LHCN-M2 (cell line): ENCODE data around the gene RHD. TPM values are rescaled to one million over a fixed set of nuclear protein-coding genes. Genes with fewer than 3 reads are reported as not detected.
"Not testable (repeated sequence)": the region's sequence is repeated elsewhere in the genome, so short reads cannot be mapped to it uniquely, and the experiment has no call there.

ENCODE experiments used
- DNase-seq: peaks from one replicate; pipeline ENCODE4 v3.0.0-alpha.2; 2012; ENCODE audit warnings: low read depth
- polyA plus RNA-seq: library from polyadenylated mRNA; unstranded; fragments of >200 nt; gene quantifications from one replicate; pipeline ENCODE4 v1.2.1, GENCODE V29; 2012; ENCODE audit warnings: missing spikeins
- total RNA-seq: library from RNA; depleted of rRNA; stranded (reverse); fragments of >200 nt; gene quantifications from 2 replicates; pipeline ENCODE4 v1.2.3, GENCODE V29; 2014; rRNA removed

Gene RHD
- total RNA-seq, result not detected in 2 replicates
- polyA plus RNA-seq, result not detected

DNA sequence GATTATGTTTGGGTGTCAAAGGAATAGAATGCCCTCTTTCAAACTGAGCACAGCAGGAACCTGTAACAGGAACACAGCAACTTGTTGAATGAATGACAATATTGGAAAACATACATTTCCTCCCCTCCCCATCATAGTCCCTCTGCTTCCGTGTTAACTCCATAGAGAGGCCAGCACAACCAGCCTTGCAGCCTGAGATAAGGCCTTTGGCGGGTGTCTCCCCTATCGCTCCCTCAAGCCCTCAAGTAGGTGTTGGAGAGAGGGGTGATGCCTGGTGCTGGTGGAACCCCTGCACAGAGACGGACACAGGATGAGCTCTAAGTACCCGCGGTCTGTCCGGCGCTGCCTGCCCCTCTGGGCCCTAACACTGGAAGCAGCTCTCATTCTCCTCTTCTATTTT is at the start of gene RHD:
Gene RHD (plus strand): TSS at position 272 of the 400 bp plus-strand sequence. CDS start 39 bp downstream, at position 311.
- not testable (repeated sequence) for DNase-seq

DNA sequence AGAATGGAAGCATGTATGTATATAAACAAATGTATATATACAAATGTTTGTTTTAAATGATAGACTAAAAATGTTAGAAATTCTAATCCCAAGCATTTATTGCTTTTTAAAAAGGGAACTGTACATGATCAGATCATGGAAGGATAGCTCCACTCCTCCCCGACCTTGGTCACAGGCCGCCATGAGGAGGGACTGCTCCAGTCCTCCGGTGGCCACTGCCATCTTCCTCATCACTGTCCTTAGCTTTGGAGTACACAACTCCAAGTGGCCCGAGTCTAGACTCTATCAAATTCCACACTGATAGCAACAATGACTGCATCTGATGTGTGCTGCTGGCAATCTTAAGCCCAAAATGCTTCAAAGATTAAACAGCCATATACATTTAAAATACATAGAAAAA is 49.7 kb upstream of the RHD start:
- DNase-seq, result no peak

DNA sequence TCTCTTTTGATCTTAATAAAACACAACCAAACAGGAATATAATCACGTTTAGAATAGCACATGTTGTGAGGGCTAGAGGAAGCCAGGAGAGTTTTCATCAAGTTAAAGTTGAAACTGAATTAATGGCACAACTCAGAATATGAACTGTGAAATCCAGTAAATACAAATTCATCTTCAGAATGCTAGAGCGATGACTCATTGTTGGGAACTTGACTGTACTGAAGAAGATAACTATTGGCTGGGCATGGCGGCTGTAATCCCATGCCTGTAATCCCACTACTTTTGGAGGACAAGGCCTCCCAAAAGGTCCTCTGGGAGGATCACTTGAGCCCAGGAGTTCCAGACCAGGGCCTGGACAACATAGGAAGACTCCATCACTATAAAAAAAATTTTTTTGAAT is 48.8 kb upstream of the RHD start:
- peak; percentile 45 for DNase-seq

DNA sequence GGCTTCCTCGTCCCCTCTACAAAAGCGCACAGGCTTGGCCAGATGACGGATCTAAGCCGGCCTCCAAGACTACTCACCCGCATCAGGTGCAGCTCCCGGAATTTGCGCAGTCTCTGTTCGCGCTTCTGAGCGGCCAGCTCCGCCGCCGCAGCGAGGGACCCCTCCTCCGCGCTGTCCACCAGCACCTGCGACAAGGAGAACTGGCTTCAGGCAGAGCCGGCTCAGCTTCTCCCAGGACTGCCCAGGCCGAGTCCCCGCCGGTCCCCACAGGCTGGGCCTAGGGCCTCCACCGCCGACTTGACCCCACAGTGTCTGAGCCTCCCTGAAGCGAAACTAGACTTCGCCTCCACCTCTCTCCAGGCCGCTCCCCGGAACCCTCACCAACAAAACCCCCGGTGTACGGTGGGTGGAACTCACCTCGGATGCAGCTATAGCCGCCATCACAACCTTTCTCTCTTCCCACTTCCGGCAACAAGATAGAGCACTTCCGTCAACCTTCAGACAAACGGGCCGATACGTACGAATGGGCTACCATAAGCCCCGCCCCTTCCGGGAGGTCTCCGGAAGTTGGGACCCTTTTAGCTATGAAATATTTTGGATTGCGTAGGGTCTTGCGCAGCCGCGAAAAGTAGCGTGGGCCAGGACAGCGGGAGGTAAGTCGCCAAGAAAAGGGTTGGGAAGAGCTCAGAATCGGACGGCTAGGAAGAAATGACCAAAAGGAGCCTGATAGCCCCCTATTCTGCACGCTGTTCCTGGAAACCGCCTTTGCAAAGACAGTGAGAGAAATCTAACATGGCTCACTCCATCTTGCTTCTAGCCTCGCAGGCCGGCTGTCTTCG is 40.1 kb upstream of the RHD start, which contains the start of gene SYF2:
Gene SYF2 (minus strand): TSS at position 476 of the 839 bp plus-strand sequence. CDS start 35 bp downstream, at position 441.
- DNase-seq, result peak; percentile 91

DNA sequence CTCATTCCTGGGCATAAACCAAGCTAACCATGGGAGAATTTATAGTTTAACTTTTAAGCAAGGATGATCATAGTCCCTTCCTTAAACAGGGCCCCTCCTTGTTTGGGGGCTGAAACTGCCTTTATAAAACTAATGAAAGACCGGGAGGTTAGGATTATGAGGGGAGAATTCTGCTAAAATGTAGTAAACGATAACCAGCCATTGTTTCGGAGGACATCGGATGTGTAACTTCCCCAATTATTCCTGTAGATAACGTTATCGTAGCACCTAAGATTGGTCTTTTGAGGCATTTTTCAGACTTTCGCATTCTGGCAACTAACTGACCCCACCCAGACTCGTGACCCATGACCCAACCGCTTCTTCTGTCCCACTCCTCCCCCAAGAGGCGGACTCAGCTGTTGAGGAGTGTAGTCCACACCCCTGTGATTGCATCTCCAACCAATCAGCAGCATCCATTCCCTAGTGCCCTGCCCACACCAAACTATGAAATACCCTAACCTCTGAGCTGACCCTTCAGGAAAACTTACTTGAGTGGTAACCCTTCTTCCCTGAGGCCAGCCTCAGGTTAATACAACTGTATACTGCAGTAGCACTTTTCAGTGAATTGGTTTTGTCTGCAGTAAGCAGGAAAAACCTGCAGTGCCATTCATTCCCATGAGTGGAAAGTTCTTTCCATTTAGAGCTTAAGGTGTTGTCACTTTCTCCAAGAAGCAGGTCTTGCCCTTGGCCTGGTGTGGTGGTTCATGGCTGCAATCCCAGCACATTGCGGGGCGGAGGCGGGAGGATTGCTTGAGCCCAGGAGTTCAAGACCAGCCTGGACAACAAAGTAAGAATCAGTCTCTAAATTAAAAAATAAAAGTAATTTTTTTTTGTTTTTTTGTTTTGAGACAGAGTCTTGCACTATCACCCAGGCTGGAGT is 39.2 kb upstream of the RHD start:
- DNase-seq, result peak; percentile 93

DNA sequence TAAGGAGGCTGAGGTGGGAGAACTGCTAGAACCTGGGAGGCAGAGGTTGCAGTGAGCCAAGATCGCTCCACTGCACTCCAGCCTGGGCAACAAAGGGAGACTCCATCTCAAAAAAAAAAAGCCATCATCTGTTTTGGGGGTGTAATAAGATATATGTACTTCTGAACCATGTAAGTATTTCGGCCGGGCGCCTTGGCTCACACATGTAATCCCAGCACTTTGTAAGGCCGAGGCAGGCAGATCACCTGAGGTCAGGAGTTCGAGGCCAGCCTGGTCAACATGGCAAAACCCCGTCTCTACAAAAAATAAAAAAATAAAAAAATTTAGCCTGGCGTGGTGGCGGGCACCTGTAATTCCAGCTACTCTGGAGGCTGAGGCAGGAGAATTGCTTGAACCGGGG is 36.9 kb upstream of the RHD start:
- not testable (repeated sequence) for DNase-seq

DNA sequence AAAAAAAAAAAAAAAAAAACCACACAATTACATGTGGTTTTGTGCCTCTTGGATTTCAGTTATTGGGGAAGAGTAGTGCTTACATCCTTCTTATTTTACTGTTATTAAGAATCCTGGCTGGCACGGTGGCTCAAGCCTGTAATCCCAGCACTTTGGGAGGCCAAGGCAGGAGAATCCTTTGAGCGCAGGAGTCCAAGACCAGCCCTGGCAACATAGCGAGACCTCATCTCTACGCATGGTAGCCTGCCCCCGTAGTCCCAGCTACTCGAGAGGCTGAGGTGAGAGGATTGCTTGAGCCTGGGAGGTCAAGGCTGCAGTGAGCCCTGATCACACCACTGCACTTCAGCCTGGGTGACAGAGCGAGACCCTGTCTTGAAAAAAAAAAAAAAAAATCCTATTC is 36.0 kb upstream of the RHD start:
- DNase-seq, result not testable (repeated sequence)

DNA sequence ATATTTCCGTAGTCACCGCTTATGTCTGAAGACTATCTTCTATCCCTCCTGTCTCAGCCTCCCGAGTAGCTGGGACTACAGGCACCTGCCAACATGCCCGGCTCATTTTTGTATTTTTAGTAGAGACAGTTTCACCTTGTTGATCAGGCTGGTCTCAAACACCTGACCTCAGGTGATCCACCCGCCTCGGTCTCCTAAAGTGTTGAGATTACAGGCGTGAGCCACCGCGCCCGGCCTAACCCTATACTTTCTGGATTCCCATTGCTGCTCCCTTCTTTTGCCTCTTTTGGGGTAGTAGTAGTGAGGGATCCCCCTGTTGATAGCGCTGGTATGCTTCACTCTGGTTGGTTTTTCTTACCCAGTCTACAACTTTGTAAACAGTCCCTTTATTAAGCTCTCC is 34.3 kb upstream of the RHD start:
- no peak for DNase-seq

DNA sequence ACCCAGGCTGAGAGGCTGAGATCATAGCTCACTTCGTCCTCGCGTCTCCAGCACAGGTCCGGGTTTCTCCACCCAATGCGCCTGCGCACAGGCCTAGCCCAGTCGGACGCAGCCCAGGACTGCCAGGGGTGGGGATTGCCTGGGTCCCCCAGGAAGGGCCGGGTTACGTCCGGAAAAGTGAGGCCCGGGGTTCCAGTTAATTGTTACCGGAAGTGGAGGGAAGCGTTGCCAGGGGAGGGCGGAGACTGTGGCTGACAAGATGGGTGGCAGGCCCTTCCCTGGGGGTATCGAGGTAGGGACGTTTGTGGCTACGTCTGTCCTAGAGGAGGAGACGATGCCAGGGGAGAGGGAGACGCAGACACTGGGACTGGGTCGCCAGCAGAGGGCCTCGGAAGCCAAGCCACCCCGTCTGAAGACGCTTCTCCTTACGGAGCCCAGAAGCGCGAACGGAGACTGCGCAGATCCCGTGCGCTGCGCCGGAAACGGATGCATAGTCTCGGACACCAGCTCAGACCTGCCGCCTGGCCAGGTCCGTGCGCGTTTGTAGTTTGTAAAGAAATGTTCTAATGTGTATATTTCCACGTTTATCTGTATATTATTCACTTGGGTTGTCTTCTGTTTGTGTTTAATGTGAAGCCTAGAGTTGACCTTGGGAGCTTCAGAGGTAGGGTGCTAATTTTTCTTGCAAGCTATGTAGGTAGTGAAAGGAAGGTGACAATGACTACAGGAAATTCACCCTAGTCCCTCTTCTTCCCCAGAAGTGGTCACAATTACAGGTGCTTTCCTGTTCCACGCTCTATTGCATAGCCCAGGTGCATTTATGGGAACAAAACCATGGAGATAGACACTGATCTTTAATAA is 32.4 kb upstream of the RHD start:
- DNase-seq, result peak; percentile 90

DNA sequence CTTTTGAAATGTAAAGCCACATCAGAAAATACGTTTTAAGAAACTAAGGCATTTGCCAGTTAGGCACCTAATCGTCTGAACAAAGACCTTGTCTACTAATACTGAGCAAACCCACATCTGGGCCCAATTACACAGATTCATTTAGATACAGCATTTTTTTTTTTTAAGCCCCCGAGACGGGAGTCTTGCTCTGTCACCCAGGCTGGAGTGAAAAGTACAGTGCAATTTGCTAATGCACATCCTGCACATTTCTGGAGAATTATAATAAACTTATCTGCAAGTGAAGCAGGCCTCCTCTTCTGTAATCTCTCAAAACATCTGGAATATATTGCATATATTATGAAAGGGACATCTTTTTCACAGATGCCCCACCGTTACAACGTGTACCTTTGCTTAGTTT is 28.4 kb upstream of the RHD start:
- DNase-seq, result no peak

DNA sequence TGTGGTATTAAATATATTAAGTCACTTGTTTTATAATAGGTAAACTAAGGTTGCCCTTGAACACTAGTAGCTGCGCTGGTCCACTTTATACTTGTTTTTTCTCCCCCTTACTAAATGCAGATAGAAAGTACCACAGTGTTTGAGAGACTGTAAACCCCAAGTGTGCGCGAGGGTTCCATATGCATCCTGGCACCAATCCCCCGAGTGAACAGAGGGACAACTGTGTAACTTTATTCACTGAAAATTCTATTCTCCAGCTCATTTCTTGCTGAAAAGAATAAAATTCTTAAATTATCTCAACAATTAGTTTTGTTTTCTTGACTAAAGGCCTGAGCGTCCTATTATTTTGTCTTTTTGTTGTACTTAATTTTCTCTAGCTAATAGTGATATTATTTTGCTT is 26.9 kb upstream of the RHD start:
- DNase-seq, result no peak

DNA sequence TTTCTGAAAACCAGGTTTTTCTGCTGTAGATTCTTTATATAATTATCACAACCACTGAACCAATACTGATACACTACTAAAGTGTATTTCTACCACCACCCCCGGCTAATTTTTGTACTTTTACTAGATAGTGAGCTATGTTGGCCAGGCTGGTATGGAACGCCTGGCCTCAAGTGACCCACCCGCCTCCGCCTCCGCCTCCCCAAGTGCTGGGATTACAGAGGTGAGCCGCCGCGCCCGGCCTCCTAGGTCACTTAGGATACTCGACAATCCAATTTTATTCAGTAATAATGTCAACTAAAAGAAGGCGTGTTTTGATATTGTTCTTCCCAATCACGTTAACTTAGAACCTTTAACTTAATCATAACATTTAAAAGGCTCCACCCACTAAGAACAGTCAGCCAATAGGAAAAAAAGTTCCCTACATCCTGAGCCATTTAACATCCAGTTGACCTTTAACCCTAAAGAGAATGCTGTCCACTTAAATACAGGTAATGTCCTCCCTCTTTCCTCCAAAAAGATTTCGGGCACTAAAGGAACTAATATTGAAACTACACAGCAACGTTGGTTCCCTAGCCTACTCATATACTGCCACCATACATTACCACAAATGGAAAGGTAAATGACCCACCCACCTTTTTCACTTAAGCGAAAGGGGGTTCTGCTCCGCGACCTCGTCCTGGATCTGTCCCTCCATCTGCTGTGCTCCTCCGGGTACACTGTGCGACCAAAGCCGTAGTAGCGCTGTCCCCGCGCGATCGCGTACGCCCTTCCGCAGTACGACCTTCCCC is 26.3 kb upstream of the RHD start:
- DNase-seq, result peak; percentile 44

DNA sequence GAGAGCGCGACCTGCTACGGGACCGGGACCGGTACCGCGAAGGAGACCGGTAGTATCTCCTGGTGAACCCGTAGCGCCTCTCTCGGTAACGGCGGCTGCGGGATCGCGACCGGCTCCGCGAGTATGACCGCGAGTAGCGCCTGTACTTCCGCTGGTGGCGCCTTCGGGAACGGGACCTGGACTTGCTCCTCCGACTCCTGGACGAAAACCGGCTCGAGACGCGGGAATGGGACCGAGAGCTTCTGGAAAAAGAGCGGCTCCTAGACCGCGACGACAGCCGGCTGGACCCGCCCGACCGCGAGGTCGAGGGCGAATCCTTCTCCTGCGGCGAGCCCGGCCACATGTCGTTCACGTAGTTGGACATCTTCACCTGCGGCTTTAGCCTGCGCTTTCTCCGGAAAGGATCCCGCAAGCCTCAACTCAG is 25.7 kb upstream of the RHD start:
- DNase-seq, result no peak

DNA sequence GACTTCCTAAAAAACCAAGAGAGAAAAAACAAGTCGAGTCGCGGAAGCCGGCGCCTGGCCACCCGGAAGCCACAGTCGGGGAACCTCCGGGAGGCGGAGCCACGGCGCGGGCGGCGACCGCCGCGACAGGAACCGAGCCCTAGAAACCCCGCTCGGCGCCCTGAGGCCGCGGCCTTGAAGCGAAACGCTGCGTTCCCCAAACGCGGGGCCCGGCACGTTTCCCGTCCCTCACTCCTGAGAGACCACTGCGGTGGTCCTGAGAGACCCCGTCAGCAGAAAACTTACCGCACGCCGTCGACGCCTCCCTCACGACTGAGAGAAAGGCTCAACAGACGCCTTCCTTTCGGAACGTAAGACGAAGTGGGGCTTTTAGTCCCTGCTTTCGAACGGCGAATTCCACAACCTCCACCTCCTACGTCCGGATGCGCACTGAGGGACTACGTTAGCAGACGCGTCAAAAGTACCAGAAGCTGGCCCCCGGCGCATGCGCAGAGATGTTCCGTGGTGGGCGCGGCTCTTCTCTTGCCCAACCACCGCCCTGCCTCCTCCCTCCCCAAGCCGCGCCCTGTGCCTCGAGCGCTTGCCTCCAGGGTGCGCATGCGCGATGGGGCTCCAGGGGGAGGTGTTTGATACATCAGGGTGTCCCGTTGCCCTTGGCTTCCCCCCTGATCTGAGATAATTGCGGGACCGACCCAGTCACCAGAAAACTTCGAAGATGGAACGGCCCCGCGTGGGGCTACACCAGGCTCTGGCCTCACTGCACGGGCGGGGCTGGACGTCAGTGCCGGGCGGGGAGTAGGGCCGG is 25.1 kb upstream of the RHD start, which contains the start of gene RSRP1:
Gene RSRP1 (minus strand): TSS at position 431 of the 805 bp plus-strand sequence. CDS start 491 bp downstream, outside the sequence.
- peak; percentile 98 for DNase-seq

DNA sequence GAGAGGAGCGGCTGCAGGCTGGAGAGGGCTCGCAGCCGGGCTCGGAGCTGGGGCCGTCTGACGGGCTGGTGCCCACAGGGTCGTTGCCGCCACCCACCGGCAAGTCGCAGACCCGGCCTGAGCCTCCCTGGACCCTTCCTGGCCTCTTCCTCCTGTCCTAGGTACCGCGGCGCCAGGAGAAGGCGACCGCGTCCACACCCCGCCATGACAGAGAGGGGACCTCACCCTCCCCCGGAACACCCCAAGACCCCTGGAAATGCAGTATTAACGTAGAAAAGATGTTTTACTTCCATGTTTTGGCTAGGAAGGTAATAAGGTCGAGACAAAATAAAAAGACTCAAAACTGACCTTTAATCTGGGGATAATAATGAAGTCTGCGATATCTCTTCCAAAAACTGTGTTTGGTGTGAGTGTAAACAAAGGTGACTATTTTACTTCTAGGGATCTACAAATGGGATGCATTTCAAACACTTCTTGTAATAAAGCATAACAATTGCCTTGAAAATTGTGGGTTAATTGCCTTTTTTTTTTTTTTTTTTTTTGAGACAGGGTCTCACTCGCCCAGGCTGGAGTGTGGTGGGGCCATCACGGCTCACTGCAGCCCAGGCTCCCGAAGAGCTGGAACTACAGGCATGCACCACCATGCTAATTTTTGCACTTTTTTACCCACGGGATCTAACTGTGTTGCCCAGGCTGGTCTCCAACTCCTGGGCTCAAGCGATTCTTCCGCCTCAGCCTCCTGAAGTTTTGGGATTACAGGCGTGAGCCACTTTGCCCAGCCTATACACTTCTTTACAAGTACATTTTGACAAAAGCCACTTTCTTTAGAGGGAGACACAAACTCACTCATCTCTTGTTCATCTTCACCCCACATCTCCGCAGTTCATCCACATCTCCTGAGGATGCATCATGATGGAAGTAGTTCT is 24.2 kb upstream of the RHD start:
- DNase-seq, result no peak

DNA sequence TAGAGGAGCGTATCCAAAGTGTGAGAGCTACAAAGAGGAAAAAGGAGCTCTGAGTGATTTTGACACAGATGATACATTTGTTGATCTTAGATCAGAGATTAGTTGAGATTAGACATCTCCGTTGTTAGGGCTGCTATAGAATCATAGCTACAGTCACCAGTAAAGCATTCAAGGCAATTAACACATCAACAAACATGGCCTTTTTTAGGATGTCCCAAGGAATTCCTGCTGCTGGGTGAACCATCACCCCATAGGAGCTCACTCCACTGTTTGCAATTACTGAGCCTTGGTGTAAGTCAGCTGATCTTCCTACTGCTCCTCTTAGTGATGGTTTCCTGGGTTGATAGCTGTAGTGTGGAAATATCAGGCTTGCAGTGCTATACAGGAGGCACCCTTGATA is 18.4 kb upstream of the RHD start:
- no peak for DNase-seq

DNA sequence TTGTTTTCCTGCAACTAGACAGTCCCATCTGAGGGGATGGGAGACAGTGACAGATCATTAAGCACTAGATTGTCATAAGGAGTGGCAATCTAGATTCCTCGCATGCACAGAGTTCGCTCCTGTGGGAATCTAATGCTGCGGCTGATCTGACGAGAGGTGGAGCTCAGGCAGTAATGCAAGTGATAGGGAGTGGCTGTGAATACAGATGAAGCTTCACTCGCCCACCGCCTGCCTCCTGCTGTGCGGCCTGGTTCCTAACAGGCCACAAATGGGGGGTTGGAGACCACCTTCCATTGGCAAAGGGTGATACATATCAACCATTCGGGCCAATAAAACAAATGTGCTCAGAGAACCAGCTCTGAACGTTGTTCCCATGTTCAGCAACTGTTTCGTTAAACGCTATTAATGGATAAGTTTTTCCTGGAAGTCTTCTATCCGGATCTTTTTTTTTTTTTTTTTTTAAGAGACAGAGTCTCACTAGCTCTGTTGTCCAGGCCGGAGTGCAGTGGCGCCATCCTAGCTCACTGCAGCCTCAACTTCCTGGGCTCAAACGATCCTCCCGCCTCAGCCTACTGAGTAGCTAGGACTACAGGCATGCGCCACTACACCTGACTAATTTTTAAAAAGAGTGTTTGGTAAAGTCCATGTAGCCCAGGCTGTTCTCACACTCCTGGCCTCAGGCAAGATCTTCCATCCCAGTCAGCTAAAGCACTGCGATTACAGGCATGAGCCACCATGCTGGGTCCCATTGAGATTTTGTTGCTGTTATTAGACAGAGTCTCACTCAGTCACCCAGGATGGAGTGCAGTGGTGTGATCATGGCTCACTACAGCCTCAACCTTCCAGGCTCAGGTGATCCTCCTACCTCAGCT is 16.4 kb upstream of the RHD start:
- DNase-seq, result no peak
